H1 (cell line): ENCODE measurements around the gene POU2F1. TPM values are rescaled to one million over a fixed set of nuclear protein-coding genes. Genes with fewer than 3 reads are reported as not detected.

ENCODE experiments used
- CTCF ChIA-PET: fragments of 300-600 bp; sonication (Branson Sonifier 250); formaldehyde crosslinking; loops from one replicate; lab custom pipeline; 2021; ENCODE audit not compliant: partially characterized antibody; lab: Charles Lee
- POLR2A ChIA-PET: fragments of 300-600 bp; sonication (Branson Sonifier 250); formaldehyde crosslinking; loops from one replicate; lab custom pipeline; 2021; ENCODE audit warnings: inconsistent platforms; ENCODE audit not compliant: partially characterized antibody; lab: Charles Lee
- DNase-seq, 2 experiments: peaks; one replicate each; pipeline versions ENCODE4 v3.0.0 to v3.0.0-alpha.2; 2010 to 2022; ENCODE audit warnings: low spot score in 2 of 2, low read depth in 1 of 2, mixed read lengths in 1 of 2
- FAIRE-seq: peaks from 2 replicates; lab custom pipeline; 2011; peaks lifted over from hg19 to GRCh38; lab: Jason Lieb, UNC
- H2AFZ ChIP-seq: 2 replicates; pipeline ENCODE4 v1.8.1; 2012; ENCODE audit warnings: low read length, inconsistent platforms
- H2AK5ac ChIP-seq: 2 replicates; pipeline ENCODE4 v1.6.1; 2013; ENCODE audit warnings: low read depth, low read length
- H2BK120ac ChIP-seq: replicated peaks from 2 replicates; pipeline ENCODE3; 2013; ENCODE audit warnings: low read depth, low read length, inconsistent platforms
- H2BK12ac ChIP-seq: 2 replicates; pipeline ENCODE4 v1.6.1; 2013; ENCODE audit warnings: low read depth, low read length
- H2BK15ac ChIP-seq: 2 replicates; pipeline ENCODE4 v1.6.1; 2013; ENCODE audit warnings: low read length
- H2BK20ac ChIP-seq: 2 replicates; pipeline ENCODE4 v1.6.1; 2013; ENCODE audit warnings: low read length
- H2BK5ac ChIP-seq: 2 replicates; pipeline ENCODE4 v1.6.1; 2013; ENCODE audit warnings: low read depth, low read length
- H3K14ac ChIP-seq: 2 replicates; pipeline ENCODE4 v1.6.1; 2013; ENCODE audit warnings: inconsistent platforms; ENCODE audit not compliant: insufficient read length
- H3K18ac ChIP-seq: 2 replicates; pipeline ENCODE4 v1.6.1; 2013; ENCODE audit warnings: low read length; ENCODE audit errors: extremely low read depth
- H3K23ac ChIP-seq: 2 replicates; pipeline ENCODE4 v1.6.1; 2013; ENCODE audit warnings: inconsistent platforms; ENCODE audit not compliant: insufficient read length
- H3K23me2 ChIP-seq: 2 replicates; pipeline ENCODE4 v1.6.1; 2013; ENCODE audit warnings: low read depth, low read length
- H3K27ac ChIP-seq: 2 replicates; pipeline ENCODE4 v1.6.1; 2011; ENCODE audit warnings: low read depth, low read length, inconsistent platforms
- H3K27me3 ChIP-seq, 4 experiments: replicated peaks in 1 of 4; 1 replicate in 1 of 4; 2 replicates in 3 of 4; pipeline versions ENCODE4 v1.6.1 to v1.8.1; 2011 to 2013; ENCODE audit warnings: low read length in 3 of 4, mild to moderate bottlenecking in 3 of 4, inconsistent platforms in 2 of 4, mixed read lengths in 2 of 4, moderate library complexity in 1 of 4; ENCODE audit not compliant: control insufficient read depth in 3 of 4, insufficient read depth in 3 of 4; ENCODE audit errors: extremely low read depth in 1 of 4
- H3K36me3 ChIP-seq, 4 experiments: 2 replicates each; pipeline versions ENCODE4 v1.6.1 to v1.8.1; 2011 to 2013; ENCODE audit warnings: mild to moderate bottlenecking in 4 of 4, low read length in 3 of 4, moderate library complexity in 2 of 4, control low read depth in 1 of 4, inconsistent platforms in 1 of 4; ENCODE audit not compliant: insufficient read depth in 4 of 4, control insufficient read depth in 2 of 4
- H3K4ac ChIP-seq: replicated peaks from 2 replicates; pipeline ENCODE3; 2013; ENCODE audit warnings: low read length, low read depth, mixed read lengths, inconsistent platforms; ENCODE audit not compliant: insufficient read length
- H3K4me1 ChIP-seq, 4 experiments: replicated peaks in 1 of 4; 1 replicate in 1 of 4; 2 replicates in 3 of 4; pipeline versions ENCODE4 v1.6.1 to v1.8.1; 2011 to 2013; ENCODE audit warnings: low read length in 3 of 4, inconsistent platforms in 2 of 4, mixed read lengths in 1 of 4; ENCODE audit not compliant: insufficient read depth in 4 of 4, control insufficient read depth in 3 of 4
- H3K4me2 ChIP-seq, 2 experiments: 2 replicates each; pipeline versions ENCODE4 v1.6.1 to v1.8.1; 2011 to 2013; ENCODE audit warnings: low read depth in 2 of 2, low read length in 2 of 2, control low read depth in 1 of 2, inconsistent platforms in 1 of 2, mild to moderate bottlenecking in 1 of 2; ENCODE audit not compliant: insufficient read depth in 1 of 2
- H3K4me3 ChIP-seq, 4 experiments: fragments of 200-600, 300-600 bp in 1 of 4; sonication (generic), shearing (Covaris generic), sonication (Bioruptor Twin) in 1 of 4; 2 replicates each; pipeline versions ENCODE4 v1.5.1 to v1.8.1; 2011 to 2016; ENCODE audit warnings: low read length in 4 of 4, low read depth in 3 of 4, control low read depth in 2 of 4, inconsistent platforms in 2 of 4, mild to moderate bottlenecking in 2 of 4, mixed read lengths in 1 of 4, moderate library complexity in 1 of 4; ENCODE audit not compliant: insufficient read depth in 2 of 4; ENCODE audit errors: extremely low read depth in 1 of 4
- H3K56ac ChIP-seq: replicated peaks from 2 replicates; pipeline ENCODE3; 2013; ENCODE audit warnings: low read depth, mild to moderate bottlenecking, mixed read lengths, low read length, inconsistent platforms; ENCODE audit not compliant: insufficient read length
- H3K79me1 ChIP-seq: 2 replicates; pipeline ENCODE4 v1.6.1; 2013; ENCODE audit warnings: low read depth, low read length, control low read depth
- H3K79me2 ChIP-seq, 2 experiments: 2 replicates each; pipeline versions ENCODE4 v1.6.1 to v1.8.1; 2012 to 2013; ENCODE audit warnings: low read length in 2 of 2, mild to moderate bottlenecking in 2 of 2, inconsistent platforms in 1 of 2; ENCODE audit not compliant: insufficient read depth in 2 of 2, control insufficient read depth in 1 of 2
- H3K9ac ChIP-seq, 4 experiments: replicated peaks in 1 of 4; 1 replicate in 1 of 4; 2 replicates in 3 of 4; pipeline versions ENCODE4 v1.6.1 to v1.8.1; 2011 to 2013; ENCODE audit warnings: low read depth in 3 of 4, low read length in 3 of 4, control low read depth in 2 of 4, mild to moderate bottlenecking in 2 of 4, moderate library complexity in 2 of 4, inconsistent platforms in 1 of 4; ENCODE audit errors: extremely low read depth in 1 of 4
- H3K9me3 ChIP-seq, 2 experiments: 2 replicates each; pipeline versions ENCODE4 v1.6.1 to v1.8.1; 2012 to 2013; ENCODE audit warnings: mild to moderate bottlenecking in 2 of 2, moderate library complexity in 2 of 2, control low read depth in 1 of 2, inconsistent platforms in 1 of 2, low read depth in 1 of 2, low read length in 1 of 2, mixed read lengths in 1 of 2; ENCODE audit not compliant: insufficient read depth in 2 of 2
- H4K20me1 ChIP-seq, 2 experiments: replicated peaks in 1 of 2; 2 replicates each; pipeline versions ENCODE3 to v1.8.1; 2011 to 2013; ENCODE audit warnings: inconsistent platforms in 2 of 2, low read length in 2 of 2, mild to moderate bottlenecking in 1 of 2; ENCODE audit not compliant: insufficient read depth in 2 of 2, control insufficient read depth in 1 of 2
- H4K5ac ChIP-seq: 2 replicates; pipeline ENCODE4 v1.6.1; 2013; ENCODE audit warnings: low read length, low read depth, mixed read lengths, inconsistent platforms; ENCODE audit not compliant: insufficient read length
- H4K8ac ChIP-seq: 2 replicates; pipeline ENCODE4 v1.8.0; 2013; ENCODE audit warnings: mild to moderate bottlenecking, moderate library complexity, low read length, inconsistent platforms; ENCODE audit not compliant: insufficient read depth; ENCODE audit errors: extremely low read depth
- H4K91ac ChIP-seq: replicated peaks from 2 replicates; pipeline ENCODE3; 2013; ENCODE audit warnings: low read length, mixed read lengths, inconsistent platforms; ENCODE audit not compliant: insufficient read length
- ASH2L ChIP-seq: fragments of 200-600, 300-600 bp; sonication (generic); IDR thresholded peaks from one replicate; pipeline ENCODE4 v1.7.1; 2017; ENCODE audit warnings: low read length
- BACH1 ChIP-seq: IDR thresholded peaks from 2 replicates; pipeline ENCODE4 v1.6.1; 2012; ENCODE audit warnings: low read length, improper control_type of control experiment
- CBX5 ChIP-seq: fragments of 300-800, 300-1000 bp; sonication (generic); IDR thresholded peaks from 2 replicates; pipeline ENCODE4 v1.7.1; 2016; ENCODE audit warnings: antibody characterized with exemption, low read length, low read depth
- CBX8 ChIP-seq: fragments of 300-800, 300-1000 bp; sonication (generic); IDR thresholded peaks from 2 replicates; pipeline ENCODE4 v1.7.1; 2016; ENCODE audit warnings: low read depth, low read length, borderline replicate concordance
- CEBPB ChIP-seq: IDR thresholded peaks from 2 replicates; pipeline ENCODE4 v1.6.1; 2012; ENCODE audit warnings: low read depth, low read length
- EGR1 ChIP-seq: IDR thresholded peaks from 2 replicates; pipeline ENCODE4 v1.6.1; 2011; ENCODE audit warnings: low read depth, low read length, borderline replicate concordance
- GABPA ChIP-seq: IDR thresholded peaks from 2 replicates; pipeline ENCODE4 v1.6.1; 2011; ENCODE audit warnings: mild to moderate bottlenecking, low read length, moderate library complexity, borderline replicate concordance; ENCODE audit not compliant: insufficient read depth
- JUND ChIP-seq: IDR thresholded peaks from 2 replicates; pipeline ENCODE4 v1.6.1; 2011; ENCODE audit warnings: mild to moderate bottlenecking, improper control_type of control experiment, low read length
- MAX ChIP-seq: IDR thresholded peaks from 2 replicates; pipeline ENCODE4 v1.6.1; 2012; ENCODE audit warnings: inconsistent platforms
- SIX5 ChIP-seq: IDR thresholded peaks from 2 replicates; pipeline ENCODE4 v1.6.1; 2011; ENCODE audit warnings: mild to moderate bottlenecking, low read depth, low read length
- TCF12 ChIP-seq: IDR thresholded peaks from 2 replicates; pipeline ENCODE4 v1.6.1; 2011; ENCODE audit warnings: low read depth, mild to moderate bottlenecking, low read length
- TEAD4 ChIP-seq: IDR thresholded peaks from 2 replicates; pipeline ENCODE4 v1.6.1; 2012; ENCODE audit warnings: low read depth, low read length, inconsistent platforms, mixed read lengths
- WGBS, 2 experiments: shearing (Covaris generic) in 1 of 2; methylation state at CpG; one replicate each; pipeline versions ENCODE4 v1.1.6 to v1.1.7; 2013 to 2015; ENCODE audit warnings: low lambda C conversion rate in 2 of 2, mixed read lengths in 2 of 2, inconsistent platforms in 1 of 2, low coverage in 1 of 2, missing lambda C conversion rate in 1 of 2; ENCODE audit not compliant: insufficient replicate concordance in 2 of 2, insufficient coverage in 1 of 2, insufficient read length in 1 of 2; ENCODE audit errors: extremely low coverage in 1 of 2, missing lambda C conversion rate in 1 of 2; 5-methylcytosine and 5-hydroxymethylcytosine counted together
- polyA plus RNA-seq, 7 experiments: library from polyadenylated mRNA; depleted of rRNA in 3 of 7; stranded (reverse) in 5 of 7; unstranded in 2 of 7; fragments of >200 nt in 5 of 7; fragments of 200-250 nt in 2 of 7; gene quantifications; 1 replicate in 5 of 7; 2 replicates in 1 of 7; 4 replicates in 1 of 7; pipeline versions ENCODE4 v1.2.1 to v1.2.3, GENCODE V29; 2011 to 2013; ENCODE audit warnings: missing spikeins in 2 of 7, mixed read lengths in 2 of 7
- total RNA-seq: library from RNA; stranded (reverse); fragmentation: NEBNext Ultra II Directional; extraction: Animal tissue kit (Norgen Biotek cat#: 25700); gene quantifications from 2 replicates; pipeline ENCODE4 v1.2.1, GENCODE V29; 2021
- TF ChIP-seq, protein P1 (sequence below): IDR thresholded peaks from 2 replicates; pipeline ENCODE4 v1.6.1; 2012; ENCODE audit warnings: low read length, inconsistent platforms

Gene POU2F1
- total and polyA plus RNA-seq, 2 of the 8 experiments (the other 6 are each of a cell fraction or from before 2014, with no cell fraction given) = 37.0 to 57.2 TPM

DNA sequence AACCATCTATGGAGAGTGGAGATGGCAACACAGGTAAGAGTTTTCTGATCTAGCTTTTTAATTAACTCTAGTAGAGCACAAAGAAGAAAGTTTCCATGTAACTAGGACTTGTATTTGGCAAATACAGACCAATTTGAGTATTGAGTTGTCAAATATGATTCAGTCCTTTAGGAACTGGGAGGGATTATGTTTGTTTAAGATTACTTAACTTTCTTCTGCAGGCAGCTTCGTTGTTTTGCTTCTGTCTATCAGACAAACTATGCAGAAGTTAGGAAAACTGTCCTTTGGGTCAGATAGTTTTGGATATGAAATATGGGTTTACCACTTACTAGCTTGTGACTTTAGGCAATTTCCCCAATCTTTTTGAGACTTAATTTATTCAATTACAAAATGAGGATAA, 111.8 kb downstream of the POU2F1 start:
- Histone ChIP-seq H3K14ac (no peak overlapping the region), H3K4me3 (no peak overlapping the region), H3K36me3 (peaks cover 0 to 8% (median 0%) of the 10 kb centered on the region in 4 experiments; a peak in 2 of 8 replicates), H2AFZ (no peak overlapping the region), H3K9me3 (no peaks in the 10 kb centered on the region), H3K56ac (no peak overlapping the region), H3K4me1 (peaks cover 0 to 10% (median 2%) of the 10 kb centered on the region in 4 experiments; a peak in 3 of 7 replicates), H2AK5ac (no peak overlapping the region), H3K27ac (no peak overlapping the region), H4K5ac (no peak overlapping the region), H3K79me2 (peaks cover 0 to 62% of the 10 kb centered on the region in 2 experiments; a peak in 2 of 4 replicates), H3K18ac (no peak overlapping the region), H2BK120ac (no peak overlapping the region), H2BK12ac (no peak overlapping the region), H4K20me1 (peaks cover 1 to 4% of the 10 kb centered on the region in 2 experiments), H3K23ac (no peak overlapping the region), H2BK5ac (no peak overlapping the region), H3K4ac (no peak overlapping the region), H3K23me2 (no peaks in the 10 kb centered on the region), H2BK20ac (no peak overlapping the region), H3K9ac (no peak overlapping the region), H4K8ac (no peak overlapping the region), H3K27me3 (no peaks in the 10 kb centered on the region), H3K4me2 (no peak overlapping the region), H3K79me1 (0 out of 2 replicates have a peak, but pooled peaks cover 2% of the 10 kb centered on the region), H2BK15ac (no peak overlapping the region), H4K91ac (no peak overlapping the region)
- CTCF ChIA-PET = interaction anchor here (1.9 kb wide), 1 partner anchor 11 kb away, joined by 7 read pairs; no protein-coding TSS in a partner anchor
- FAIRE-seq (no peak), DNase-seq (no peak)
- WGBS, 2 experiments = 95% methylated on average over 1 of the region's 1 CpG; no CpG with 5 or more reads in 1 of the 2 experiments
- POLR2A ChIA-PET = no interaction called here
- TF ChIP-seq TEAD4 (no peak), ASH2L (no peak), MAX (no peak), CEBPB (no peak), CBX8 (no peak), GABPA (no peak), SIX5 (no peak), EGR1 (no peak), TCF12 (no peak), CBX5 (no peak), JUND (no peak), BACH1 (no peak)
- TF ChIP-seq, protein P1, sequence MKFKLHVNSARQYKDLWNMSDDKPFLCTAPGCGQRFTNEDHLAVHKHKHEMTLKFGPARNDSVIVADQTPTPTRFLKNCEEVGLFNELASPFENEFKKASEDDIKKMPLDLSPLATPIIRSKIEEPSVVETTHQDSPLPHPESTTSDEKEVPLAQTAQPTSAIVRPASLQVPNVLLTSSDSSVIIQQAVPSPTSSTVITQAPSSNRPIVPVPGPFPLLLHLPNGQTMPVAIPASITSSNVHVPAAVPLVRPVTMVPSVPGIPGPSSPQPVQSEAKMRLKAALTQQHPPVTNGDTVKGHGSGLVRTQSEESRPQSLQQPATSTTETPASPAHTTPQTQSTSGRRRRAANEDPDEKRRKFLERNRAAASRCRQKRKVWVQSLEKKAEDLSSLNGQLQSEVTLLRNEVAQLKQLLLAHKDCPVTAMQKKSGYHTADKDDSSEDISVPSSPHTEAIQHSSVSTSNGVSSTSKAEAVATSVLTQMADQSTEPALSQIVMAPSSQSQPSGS = no peak
